ENCODE results near the gene VAV1.
A peak's percentile ranks its signal among the peaks of the same experiment; 100 is the strongest.

The VAV1 gene

GRCh38 chr19:6743714-6744380, 28.7 kb upstream of the VAV1 start:
- ChIA-PET CTCF (interaction anchor here (0.6 to 1.5 kb wide), 3 partner anchors 120 to 478 kb away, joined by 3 to 4 read pairs (median 4); no protein-coding TSS in a partner anchor), POLR2A (interaction anchor here (0.8 to 2.4 kb wide), 3 partner anchors 10 to 120 kb away, joined by 3 to 11 read pairs (median 3); partner anchors contain the start of gene SH2D3A)
- Histone ChIP-seq H3K4me1 (ENCODE audit: control insufficient read depth, insufficient read depth, low read length) (peaks cover 29% of the 10 kb centered on the region), H3K9me3 (ENCODE audit: control insufficient read depth, insufficient read depth, low read depth, low read length) (no peaks in the 10 kb centered on the region), H3K36me3 (ENCODE audit: control insufficient read depth in 2 of 2, insufficient read depth in 1 of 2, low read length in 2 of 2) (peaks cover 31 to 47% of the 10 kb centered on the region in 2 experiments), H3K27ac (ENCODE audit: extremely low read depth, low read depth, low read length) (peak overlapping the region; percentile 74), H3K4me3 (ENCODE audit: low read depth, low read length) (no peak overlapping the region)
- TF ChIP-seq HOXA7 (CRISPR knock-in tag; IDR thresholded peaks at IDR 0.05; ENCODE audit: borderline replicate concordance), result no peak
- TF ChIP-seq BCL11A (tag by site-specific recombination; IDR thresholded peaks at IDR 0.05; ENCODE audit: low read depth), result 0 out of 2 replicates have a peak, but pooled peaks have one; percentile 30
- TF ChIP-seq PRDM1 (tag by site-specific recombination; IDR thresholded peaks at IDR 0.05), result peak; percentile 74
- peak; percentile 53 for TF ChIP-seq ZIC2 (tag by site-specific recombination; IDR thresholded peaks at IDR 0.05)
- no peak for TF ChIP-seq MZF1 (tag by site-specific recombination; IDR thresholded peaks at IDR 0.05; ENCODE audit: borderline replicate concordance)
- TF ChIP-seq KLF8 (tag by site-specific recombination; IDR thresholded peaks at IDR 0.05), result no peak
- no peak for TF ChIP-seq IKZF3 (tag by site-specific recombination; IDR thresholded peaks at IDR 0.05)
- TF ChIP-seq ZNF248 (tag by site-specific recombination; IDR thresholded peaks at IDR 0.05), result no peak
- no peak for TF ChIP-seq ZNF324 (tag by site-specific recombination; IDR thresholded peaks at IDR 0.05)
- TF ChIP-seq ZNF157 (tag by site-specific recombination; IDR thresholded peaks at IDR 0.05), result no peak
- TF ChIP-seq CTCF (tag by site-specific recombination; IDR thresholded peaks at IDR 0.05), result no peak
- TF ChIP-seq ZBTB44 (tag by site-specific recombination; IDR thresholded peaks at IDR 0.05), result peak; percentile 30; the same call in 1 of the 2 replicates
- peak; percentile 88 for TF ChIP-seq TRIM28 (IDR thresholded peaks at IDR 0.05; ENCODE audit: borderline replicate concordance, low read length)
- TF ChIP-seq ZNF426 (tag by site-specific recombination; IDR thresholded peaks at IDR 0.05), result no peak
- TF ChIP-seq ZNF19 (tag by site-specific recombination; IDR thresholded peaks at IDR 0.05; ENCODE audit: low read depth), result no peak
- no peak for TF ChIP-seq ZNF221 (tag by site-specific recombination; IDR thresholded peaks at IDR 0.05; ENCODE audit: borderline replicate concordance)
- TF ChIP-seq ZNF623 (tag by site-specific recombination; IDR thresholded peaks at IDR 0.05), result no peak
- TF ChIP-seq ZFP3 (tag by site-specific recombination; IDR thresholded peaks at IDR 0.05; ENCODE audit: low read depth), result peak; percentile 99
- 0 out of 2 replicates have a peak, but pooled peaks have one; percentile 1 for TF ChIP-seq EGR2 (tag by site-specific recombination; IDR thresholded peaks at IDR 0.05; ENCODE audit: low read depth)
- TF ChIP-seq ZNF585B (tag by site-specific recombination; IDR thresholded peaks at IDR 0.05), result no peak
- no peak for TF ChIP-seq GLI2 (tag by site-specific recombination; IDR thresholded peaks at IDR 0.05; ENCODE audit: borderline replicate concordance, low read depth)
- TF ChIP-seq ZXDB (tag by site-specific recombination; IDR thresholded peaks at IDR 0.05), result peak; percentile 52; the same call in 1 of the 2 replicates
- TF ChIP-seq SP7 (tag by site-specific recombination; IDR thresholded peaks at IDR 0.05), result peak; percentile 75
- TF ChIP-seq ZNF404 (tag by site-specific recombination; IDR thresholded peaks at IDR 0.05), result no peak
- peak; percentile 26; the same call in 1 of the 2 replicates for TF ChIP-seq SP3 (tag by site-specific recombination; IDR thresholded peaks at IDR 0.05)
- peak; percentile 85 for TF ChIP-seq ZBTB17 (tag by site-specific recombination; IDR thresholded peaks at IDR 0.05)
- TF ChIP-seq ZNF133 (tag by site-specific recombination; IDR thresholded peaks at IDR 0.05), result no peak
- peak; percentile 78; the same call in 1 of the 2 replicates for TF ChIP-seq ZSCAN30 (tag by site-specific recombination; IDR thresholded peaks at IDR 0.05)
- TF ChIP-seq FEZF1 (tag by site-specific recombination; IDR thresholded peaks at IDR 0.05), result no peak
- TF ChIP-seq ZNF292 (tag by site-specific recombination; IDR thresholded peaks at IDR 0.05; ENCODE audit: borderline replicate concordance, low read depth), result no peak
- no peak for TF ChIP-seq ZNF639 (tag by site-specific recombination; IDR thresholded peaks at IDR 0.05)
- TF ChIP-seq ZNF600 (tag by site-specific recombination; IDR thresholded peaks at IDR 0.05), result 0 out of 2 replicates have a peak, but pooled peaks have one; percentile 73
- TF ChIP-seq ZNF398 (tag by site-specific recombination; IDR thresholded peaks at IDR 0.05), result peak; percentile 49; the same call in 1 of the 2 replicates

Data from HEK293 (cell line).